Kidney tubule cell (primary cell): ENCODE results near the gene KLK15.
"Not testable (repeated sequence)": the region's sequence is repeated elsewhere in the genome, so short reads cannot be mapped to it uniquely, and the experiment has no call there.

Experiments
- DNase-seq: peaks from one replicate; pipeline ENCODE4 v3.0.0-alpha.2; 2018; ENCODE audit warnings: low spot score

Gene KLK15

GRCh38 chr19:50820549-50821247, 12.7 kb downstream of the KLK15 start:
- DNase-seq = no peak

GRCh38 chr19:50820086-50820485, 13.3 kb downstream of the KLK15 start:
- no peak for DNase-seq

GRCh38 chr19:50819636-50820035, 13.7 kb downstream of the KLK15 start:
- no peak for DNase-seq

DNA sequence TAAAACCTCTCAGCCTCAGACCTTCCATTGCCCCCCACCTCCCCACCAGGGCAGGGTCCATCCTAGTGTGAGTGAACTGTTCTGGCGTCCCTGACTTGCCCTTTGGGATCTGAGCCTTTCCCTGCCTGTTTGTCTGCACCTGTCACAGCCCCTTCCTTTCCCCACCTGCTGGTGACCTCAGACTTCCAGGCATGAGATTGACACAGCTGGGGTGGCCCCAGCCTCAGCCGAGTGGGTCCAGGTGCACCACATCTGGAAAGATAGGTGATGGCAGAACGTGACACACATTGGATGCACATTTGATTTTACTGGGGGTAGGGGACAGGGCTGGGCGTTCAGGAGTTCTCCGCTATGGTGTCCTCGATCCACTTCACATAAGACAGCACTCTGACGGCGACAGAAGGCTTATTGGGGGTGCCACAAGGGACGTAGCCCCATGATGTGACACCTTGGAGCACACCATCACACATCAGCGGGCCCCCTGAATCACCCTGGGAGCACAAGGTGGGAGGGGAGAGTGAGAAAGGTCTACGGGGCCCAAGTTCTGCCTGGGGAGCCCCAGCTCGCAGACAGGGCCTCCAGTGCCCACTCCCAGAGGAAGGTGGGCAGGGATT, 14.4 kb downstream of the KLK15 start:
- no peak for DNase-seq

- DNase-seq = no peak
These were observed 15.2 kb downstream of the KLK15 start for GRCh38 chr19:50817941-50818858.

- DNase-seq = no peak
These were observed 17.9 kb downstream of the KLK15 start for GRCh38 chr19:50815439-50815838.

DNA sequence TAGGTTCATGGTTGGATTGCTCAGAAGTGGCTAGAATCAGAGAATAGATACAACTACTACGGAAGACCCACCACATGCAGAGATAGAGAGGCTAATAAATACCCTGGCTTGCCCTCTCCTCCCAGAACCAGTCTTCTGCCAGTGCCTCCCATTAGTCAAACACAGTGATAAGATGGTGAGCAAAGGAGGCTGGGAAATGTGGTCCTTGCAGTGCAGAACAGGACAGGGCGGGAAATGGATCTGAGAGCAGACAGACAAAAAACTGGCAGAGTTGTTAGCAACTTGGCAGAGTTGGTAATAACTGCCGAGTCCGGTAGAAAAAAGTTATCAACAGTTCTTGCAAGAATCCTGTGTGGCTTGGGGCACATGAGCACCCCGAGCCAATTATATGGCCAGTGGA, 18.5 kb downstream of the KLK15 start:
- DNase-seq = no peak

GRCh38 chr19:50812474-50812873, 20.9 kb downstream of the KLK15 start:
- no peak for DNase-seq

DNA sequence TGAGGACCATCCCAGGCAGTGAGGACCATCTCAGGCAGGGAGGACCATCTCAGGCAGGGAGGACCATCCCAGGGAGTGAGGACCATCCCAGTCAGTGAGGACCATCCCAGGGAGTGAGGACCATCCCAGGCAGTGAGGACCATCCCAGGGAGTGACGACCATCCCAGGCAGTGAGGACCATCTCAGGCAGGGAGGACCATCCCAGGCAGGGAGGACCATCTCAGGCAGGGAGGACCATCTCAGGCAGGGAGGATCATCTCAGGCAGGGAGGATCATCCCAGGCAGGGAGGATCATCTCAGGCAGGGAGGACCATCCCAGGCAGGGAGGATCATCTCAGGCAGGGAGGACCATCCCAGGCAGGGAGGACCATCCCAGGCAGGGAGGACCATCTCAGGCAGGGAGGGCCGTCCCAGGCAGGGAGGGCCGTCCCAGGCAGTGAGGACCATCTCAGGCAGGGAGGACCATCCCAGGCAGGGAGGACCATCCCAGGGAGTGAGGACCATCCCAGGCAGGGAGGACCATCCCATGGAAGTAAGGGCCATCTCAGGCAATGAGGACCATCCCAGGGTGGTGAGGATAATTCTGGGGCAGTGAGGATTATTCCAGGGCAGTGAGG, 21.6 kb downstream of the KLK15 start:
- not testable (repeated sequence) for DNase-seq

DNA sequence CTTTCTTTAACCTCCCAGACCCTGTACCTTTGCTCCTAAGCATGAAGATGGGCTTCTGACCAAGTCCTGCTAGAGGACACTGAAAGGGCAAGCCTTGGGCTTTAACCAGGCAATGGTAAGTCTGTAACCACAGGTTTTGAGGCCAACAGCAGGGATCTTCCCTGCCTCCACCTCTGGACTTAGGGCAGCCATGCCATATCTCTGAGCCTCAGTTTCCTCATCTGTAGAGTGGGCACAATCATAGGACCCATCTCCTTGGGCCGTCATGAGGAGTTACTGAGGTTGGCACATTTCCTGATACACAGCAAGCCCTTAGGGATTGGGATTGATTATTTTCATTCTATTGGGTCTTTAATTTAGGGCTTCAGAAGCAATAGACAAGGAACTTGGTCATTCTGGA, 24.5 kb downstream of the KLK15 start:
- no peak for DNase-seq

DNA sequence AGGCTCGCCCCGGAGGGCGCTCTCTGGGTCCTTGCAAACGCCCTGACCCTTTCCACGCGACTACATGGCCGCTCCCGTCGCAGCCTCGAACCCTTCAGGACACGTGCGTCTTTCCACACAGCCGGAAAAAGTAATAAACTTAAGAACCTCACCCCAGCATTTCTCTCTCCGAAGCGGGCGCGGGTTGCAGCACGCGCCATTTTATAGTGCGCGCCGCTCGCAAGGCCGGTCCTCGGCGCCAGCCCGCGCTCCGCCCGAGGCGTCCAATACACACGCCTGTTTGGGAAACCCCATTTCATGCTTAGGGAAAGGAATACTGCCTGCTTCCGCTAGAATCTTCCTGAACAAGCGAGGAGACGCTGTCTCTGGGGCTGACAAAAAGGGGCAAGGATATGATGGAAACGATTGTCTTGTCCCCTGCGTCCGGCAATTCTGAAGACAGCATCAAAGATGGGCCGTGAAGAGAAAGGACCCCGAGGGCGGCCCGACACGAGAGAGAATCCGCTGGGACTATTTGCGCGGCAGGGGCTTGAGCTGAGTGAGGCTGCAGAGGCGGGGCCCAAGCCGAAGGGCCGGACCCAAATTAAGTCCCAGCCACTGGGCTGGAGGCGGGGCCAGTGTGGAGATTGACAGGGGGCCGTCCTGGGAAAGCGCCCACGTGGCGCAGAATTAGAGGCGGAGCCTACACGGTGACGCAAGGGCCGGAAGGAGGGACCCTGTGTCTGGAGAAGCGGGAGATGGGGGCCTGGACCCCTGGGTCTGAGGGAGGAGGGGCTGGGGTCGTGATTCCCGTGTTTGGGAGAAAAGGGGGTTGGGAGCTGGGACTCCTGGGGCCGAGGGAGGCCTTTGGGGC, 28.7 kb downstream of the KLK15 start:
- DNase-seq = peak; percentile 99

GRCh38 chr19:50803633-50804419, 29.5 kb downstream of the KLK15 start:
- DNase-seq = peak; percentile 17

GRCh38 chr19:50801107-50801506, 32.3 kb downstream of the KLK15 start:
- DNase-seq = no peak

DNA sequence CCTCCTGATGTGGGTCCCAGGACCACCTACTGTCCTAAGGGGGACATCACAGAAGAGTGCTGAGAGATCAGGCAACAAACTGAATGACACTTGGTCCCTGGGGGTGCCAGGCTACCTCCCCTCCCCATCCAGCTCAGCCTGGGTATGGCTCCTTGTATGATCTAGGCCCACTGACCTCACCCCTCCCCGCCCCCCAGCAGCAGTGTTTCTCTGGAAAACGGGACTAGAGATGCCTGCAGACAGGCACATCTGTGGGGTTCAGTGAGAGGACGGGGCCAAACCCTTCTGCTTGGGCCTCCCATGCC, 33.9 kb downstream of the KLK15 start:
- no peak for DNase-seq

GRCh38 chr19:50798659-50799546, 34.5 kb downstream of the KLK15 start:
- no peak for DNase-seq

- no peak for DNase-seq
These were observed 35.4 kb downstream of the KLK15 start for GRCh38 chr19:50797781-50798658.

- DNase-seq = no peak
These were observed 36.0 kb downstream of the KLK15 start for GRCh38 chr19:50797429-50797780.

DNA sequence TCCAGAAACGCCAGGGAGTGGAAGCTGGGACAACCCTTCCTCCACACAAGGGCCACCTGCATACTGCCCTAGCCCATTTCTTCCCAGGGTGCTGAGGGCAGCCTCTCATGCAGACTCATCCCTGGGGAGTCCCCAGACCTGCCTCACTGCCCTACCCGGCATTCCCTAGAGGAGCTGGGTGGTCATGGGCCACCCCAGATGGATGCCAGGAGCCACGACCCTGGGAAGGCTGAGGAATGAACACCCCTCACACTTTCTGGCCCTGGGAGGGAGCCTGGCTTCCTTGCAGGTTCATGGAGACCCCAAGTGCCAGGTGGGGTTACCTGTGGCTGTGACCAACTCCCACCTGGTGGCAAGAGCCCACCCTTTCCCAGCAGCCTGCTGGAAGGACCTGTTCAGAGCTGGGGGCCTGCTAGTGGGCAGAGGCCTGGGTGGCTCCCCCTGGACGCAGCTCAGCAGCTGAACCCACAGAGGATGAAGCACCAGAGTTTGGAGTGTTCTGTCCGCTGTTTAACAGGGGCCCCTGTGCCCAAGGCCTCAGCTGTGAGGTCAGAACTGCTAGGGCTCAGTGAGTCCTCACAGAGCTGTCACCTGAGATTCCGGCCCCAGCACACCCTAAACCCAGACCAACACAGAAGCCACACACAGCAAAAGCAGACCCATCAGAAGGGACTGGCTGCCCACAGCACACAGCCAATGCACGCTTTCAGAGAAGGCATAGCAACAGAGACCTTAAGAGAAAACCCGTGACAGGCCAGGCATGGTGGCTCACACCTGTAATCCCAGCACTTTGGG, 36.5 kb downstream of the KLK15 start:
- DNase-seq = no peak
